GM12801 (cell line): ENCODE data around the gene ETV6.

Experiments
- CTCF ChIP-seq: IDR thresholded peaks from one replicate; pipeline ENCODE4 v1.5.1; 2011; ENCODE audit warnings: control low read depth; ENCODE audit not compliant: insufficient read length; ENCODE audit errors: extremely low read depth

Gene ETV6

GRCh38 chr12:11713202-11713601, 63.7 kb downstream of the ETV6 start:
- no peak for TF ChIP-seq CTCF

- no peak for TF ChIP-seq CTCF
Measured at GRCh38 chr12:11714626-11715025, 65.2 kb downstream of the ETV6 start.

- TF ChIP-seq CTCF: no peak
Measured at GRCh38 chr12:11715621-11716020, 66.1 kb downstream of the ETV6 start.

- no peak for TF ChIP-seq CTCF
Measured at GRCh38 chr12:11716794-11717518, 67.5 kb downstream of the ETV6 start.

DNA sequence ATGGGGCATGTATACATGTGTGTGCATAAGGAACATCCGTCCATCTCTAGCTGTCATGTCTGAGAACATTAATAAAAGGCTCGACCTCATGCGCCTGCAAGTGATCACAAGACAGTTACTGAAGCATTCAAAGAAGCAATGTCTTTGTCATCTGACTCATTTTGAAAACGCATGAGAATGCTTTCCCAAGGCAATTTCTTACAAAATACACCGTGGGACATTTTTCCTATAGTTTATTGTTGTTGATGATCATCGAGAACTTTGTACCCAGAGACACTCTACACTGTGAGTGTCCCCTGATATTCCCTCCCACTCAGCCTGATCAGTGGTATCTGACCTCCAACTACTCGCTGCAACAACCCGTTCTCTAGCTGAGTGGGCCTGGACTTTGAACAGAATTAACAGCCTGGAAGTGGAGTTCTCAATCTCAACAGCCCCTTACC, 68.1 kb downstream of the ETV6 start:
- no peak for TF ChIP-seq CTCF

- TF ChIP-seq CTCF: no peak
Measured at GRCh38 chr12:11718105-11718504, 68.6 kb downstream of the ETV6 start.

GRCh38 chr12:11718768-11719253, 69.3 kb downstream of the ETV6 start:
- no peak for TF ChIP-seq CTCF
